Measurements from ENCODE around the gene TRAF3IP1. TPM values are rescaled to one million over a fixed set of nuclear protein-coding genes. Genes with fewer than 3 reads are reported as not detected.

TRAF3IP1 gene
- total and polyA plus RNA-seq, 4 donors, result 4.0 to 9.1 (median 4.6) TPM

DNA sequence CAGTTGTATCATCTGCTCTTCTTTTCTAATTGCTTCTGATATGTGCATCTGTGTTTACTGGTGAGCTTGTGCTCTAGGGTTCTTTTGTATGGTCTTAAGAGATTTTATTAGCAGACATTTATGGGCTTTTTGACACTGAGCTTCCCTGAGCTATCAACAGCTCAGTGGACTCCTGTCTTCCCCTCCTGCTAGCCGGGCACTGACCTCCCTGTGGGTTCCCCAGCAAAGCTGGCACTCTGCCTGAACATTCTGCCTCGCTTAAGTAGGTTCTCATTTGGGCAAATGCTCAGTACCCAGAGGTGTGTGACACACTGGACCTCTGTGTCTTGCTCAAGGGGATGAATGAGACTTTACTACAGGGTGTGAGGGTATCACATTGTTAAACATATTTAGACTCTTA is 15.8 kb downstream of the TRAF3IP1 start:
- no peaks in the 10 kb centered on the region for H3K9me3 ChIP-seq (ENCODE audit: control insufficient read depth in 4 of 4, low read length in 3 of 4)
- TF ChIP-seq, protein P1, sequence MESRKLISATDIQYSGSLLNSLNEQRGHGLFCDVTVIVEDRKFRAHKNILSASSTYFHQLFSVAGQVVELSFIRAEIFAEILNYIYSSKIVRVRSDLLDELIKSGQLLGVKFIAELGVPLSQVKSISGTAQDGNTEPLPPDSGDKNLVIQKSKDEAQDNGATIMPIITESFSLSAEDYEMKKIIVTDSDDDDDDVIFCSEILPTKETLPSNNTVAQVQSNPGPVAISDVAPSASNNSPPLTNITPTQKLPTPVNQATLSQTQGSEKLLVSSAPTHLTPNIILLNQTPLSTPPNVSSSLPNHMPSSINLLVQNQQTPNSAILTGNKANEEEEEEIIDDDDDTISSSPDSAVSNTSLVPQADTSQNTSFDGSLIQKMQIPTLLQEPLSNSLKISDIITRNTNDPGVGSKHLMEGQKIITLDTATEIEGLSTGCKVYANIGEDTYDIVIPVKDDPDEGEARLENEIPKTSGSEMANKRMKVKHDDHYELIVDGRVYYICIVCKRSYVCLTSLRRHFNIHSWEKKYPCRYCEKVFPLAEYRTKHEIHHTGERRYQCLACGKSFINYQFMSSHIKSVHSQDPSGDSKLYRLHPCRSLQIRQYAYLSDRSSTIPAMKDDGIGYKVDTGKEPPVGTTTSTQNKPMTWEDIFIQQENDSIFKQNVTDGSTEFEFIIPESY (IDR thresholded peaks at IDR 0.05), result no peak
- TF ChIP-seq RAD21 (IDR thresholded peaks at IDR 0.05) (peak in 1 of 2 donors; percentile 9), RXRA (IDR thresholded peaks at IDR 0.05) (peak in 1 of 2 donors; percentile 7)
- peaks cover 0 to 17% (median 5%) of the 10 kb centered on the region in 4 donors for H3K4me1 ChIP-seq (ENCODE audit: control insufficient read depth in 4 of 4, insufficient read depth in 4 of 4, low read length in 3 of 4)
- H3K36me3 ChIP-seq (ENCODE audit: control insufficient read depth in 4 of 4, insufficient read depth in 3 of 4, low read depth in 1 of 4, low read length in 3 of 4), result peaks cover 0 to 8% (median 2%) of the 10 kb centered on the region in 4 donors
- DNase-seq (ENCODE audit: low spot score), result no peak
- no peak overlapping the region for H3K9ac ChIP-seq (ENCODE audit: low read depth in 1 of 2, low read length in 2 of 2)
- no peak overlapping the region for H3K4me3 ChIP-seq (ENCODE audit: low read depth in 1 of 3, low read length in 3 of 3)
- no peaks in the 10 kb centered on the region for H3K27me3 ChIP-seq (ENCODE audit: control insufficient read depth in 4 of 4, insufficient read depth in 4 of 4, low read length in 3 of 4)
- 37% methylated on average over 2 of the region's 2 CpGs for WGBS
- no peak overlapping the region for H3K27ac ChIP-seq (ENCODE audit: low read depth in 1 of 2, low read length in 2 of 2)

DNA sequence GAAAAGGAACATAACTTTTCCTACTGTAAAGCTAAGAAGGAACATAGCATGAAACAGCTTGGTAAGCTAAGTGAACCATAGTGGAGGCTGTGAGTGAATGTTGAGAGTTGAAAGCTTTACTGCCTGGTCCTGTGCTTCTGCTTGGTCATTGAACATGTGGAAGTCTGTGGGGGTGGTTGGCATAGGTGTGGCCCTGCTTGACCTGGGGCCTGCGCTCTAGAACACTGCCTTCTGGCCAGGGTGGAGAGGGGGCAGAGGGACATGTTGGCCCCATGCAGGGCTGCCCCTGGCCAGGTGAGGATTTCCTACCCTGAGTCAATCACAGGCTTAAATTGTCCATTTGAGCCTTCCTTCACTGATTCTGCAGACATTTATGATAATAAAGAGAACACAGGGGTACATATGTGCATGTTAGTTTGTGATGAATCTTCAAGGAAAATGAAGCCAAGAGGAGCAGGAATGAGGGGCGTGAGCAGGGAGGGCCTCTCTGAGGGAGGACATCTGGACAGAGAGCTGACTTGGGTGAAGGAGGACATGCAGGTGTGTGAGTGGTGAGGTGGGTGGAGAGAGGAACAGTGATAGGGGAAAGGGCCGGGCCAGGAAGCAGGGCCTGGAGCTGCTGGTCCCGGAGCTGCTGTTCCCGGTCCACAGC is 16.6 kb downstream of the TRAF3IP1 start:
- no peak overlapping the region for H3K4me3 ChIP-seq (ENCODE audit: low read depth in 1 of 3, low read length in 3 of 3)
- H3K36me3 ChIP-seq (ENCODE audit: control insufficient read depth in 4 of 4, insufficient read depth in 3 of 4, low read depth in 1 of 4, low read length in 3 of 4), result peaks cover 0 to 8% (median 2%) of the 10 kb centered on the region in 4 donors
- WGBS, result 92% methylated on average over 5 of the region's 5 CpGs

More for the DNA sequence above, 16.6 kb downstream of the TRAF3IP1 start:
- TF ChIP-seq GABPA (IDR thresholded peaks at IDR 0.05 in 1 of 2, conservative IDR thresholded peaks at IDR 0.05 in 1 of 2) (no peak), RAD21 (IDR thresholded peaks at IDR 0.05) (no peak), EGR1 (IDR thresholded peaks at IDR 0.05; ENCODE audit: low read depth in 2 of 2) (no peak), HNF4A (conservative IDR thresholded peaks at IDR 0.05) (no peak), HNF4G (IDR thresholded peaks at IDR 0.05) (no peak), FOXA2 (IDR thresholded peaks at IDR 0.05) (no peak), TAF1 (conservative IDR thresholded peaks at IDR 0.05) (no peak), JUND (IDR thresholded peaks at IDR 0.05) (no peak), YY1 (IDR thresholded peaks at IDR 0.05) (no peak), FOXA1 (IDR thresholded peaks at IDR 0.05) (no peak), SP1 (IDR thresholded peaks at IDR 0.05) (no peak), RXRA (IDR thresholded peaks at IDR 0.05) (no peak), NR2F2 (IDR thresholded peaks at IDR 0.05) (no peak)
- TF ChIP-seq, protein P1 (IDR thresholded peaks at IDR 0.05), result no peak
- TF ChIP-seq, protein P2, sequence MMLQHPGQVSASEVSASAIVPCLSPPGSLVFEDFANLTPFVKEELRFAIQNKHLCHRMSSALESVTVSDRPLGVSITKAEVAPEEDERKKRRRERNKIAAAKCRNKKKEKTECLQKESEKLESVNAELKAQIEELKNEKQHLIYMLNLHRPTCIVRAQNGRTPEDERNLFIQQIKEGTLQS (IDR thresholded peaks at IDR 0.05), result no peak
- TF ChIP-seq, protein P3, sequence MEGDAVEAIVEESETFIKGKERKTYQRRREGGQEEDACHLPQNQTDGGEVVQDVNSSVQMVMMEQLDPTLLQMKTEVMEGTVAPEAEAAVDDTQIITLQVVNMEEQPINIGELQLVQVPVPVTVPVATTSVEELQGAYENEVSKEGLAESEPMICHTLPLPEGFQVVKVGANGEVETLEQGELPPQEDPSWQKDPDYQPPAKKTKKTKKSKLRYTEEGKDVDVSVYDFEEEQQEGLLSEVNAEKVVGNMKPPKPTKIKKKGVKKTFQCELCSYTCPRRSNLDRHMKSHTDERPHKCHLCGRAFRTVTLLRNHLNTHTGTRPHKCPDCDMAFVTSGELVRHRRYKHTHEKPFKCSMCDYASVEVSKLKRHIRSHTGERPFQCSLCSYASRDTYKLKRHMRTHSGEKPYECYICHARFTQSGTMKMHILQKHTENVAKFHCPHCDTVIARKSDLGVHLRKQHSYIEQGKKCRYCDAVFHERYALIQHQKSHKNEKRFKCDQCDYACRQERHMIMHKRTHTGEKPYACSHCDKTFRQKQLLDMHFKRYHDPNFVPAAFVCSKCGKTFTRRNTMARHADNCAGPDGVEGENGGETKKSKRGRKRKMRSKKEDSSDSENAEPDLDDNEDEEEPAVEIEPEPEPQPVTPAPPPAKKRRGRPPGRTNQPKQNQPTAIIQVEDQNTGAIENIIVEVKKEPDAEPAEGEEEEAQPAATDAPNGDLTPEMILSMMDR (IDR thresholded peaks at IDR 0.05; ENCODE audit: low read depth, low read length, missing input control), result no peak
- TF ChIP-seq, protein P4, sequence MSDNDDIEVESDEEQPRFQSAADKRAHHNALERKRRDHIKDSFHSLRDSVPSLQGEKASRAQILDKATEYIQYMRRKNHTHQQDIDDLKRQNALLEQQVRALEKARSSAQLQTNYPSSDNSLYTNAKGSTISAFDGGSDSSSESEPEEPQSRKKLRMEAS (IDR thresholded peaks at IDR 0.05), result no peak
- TF ChIP-seq, protein P5, sequence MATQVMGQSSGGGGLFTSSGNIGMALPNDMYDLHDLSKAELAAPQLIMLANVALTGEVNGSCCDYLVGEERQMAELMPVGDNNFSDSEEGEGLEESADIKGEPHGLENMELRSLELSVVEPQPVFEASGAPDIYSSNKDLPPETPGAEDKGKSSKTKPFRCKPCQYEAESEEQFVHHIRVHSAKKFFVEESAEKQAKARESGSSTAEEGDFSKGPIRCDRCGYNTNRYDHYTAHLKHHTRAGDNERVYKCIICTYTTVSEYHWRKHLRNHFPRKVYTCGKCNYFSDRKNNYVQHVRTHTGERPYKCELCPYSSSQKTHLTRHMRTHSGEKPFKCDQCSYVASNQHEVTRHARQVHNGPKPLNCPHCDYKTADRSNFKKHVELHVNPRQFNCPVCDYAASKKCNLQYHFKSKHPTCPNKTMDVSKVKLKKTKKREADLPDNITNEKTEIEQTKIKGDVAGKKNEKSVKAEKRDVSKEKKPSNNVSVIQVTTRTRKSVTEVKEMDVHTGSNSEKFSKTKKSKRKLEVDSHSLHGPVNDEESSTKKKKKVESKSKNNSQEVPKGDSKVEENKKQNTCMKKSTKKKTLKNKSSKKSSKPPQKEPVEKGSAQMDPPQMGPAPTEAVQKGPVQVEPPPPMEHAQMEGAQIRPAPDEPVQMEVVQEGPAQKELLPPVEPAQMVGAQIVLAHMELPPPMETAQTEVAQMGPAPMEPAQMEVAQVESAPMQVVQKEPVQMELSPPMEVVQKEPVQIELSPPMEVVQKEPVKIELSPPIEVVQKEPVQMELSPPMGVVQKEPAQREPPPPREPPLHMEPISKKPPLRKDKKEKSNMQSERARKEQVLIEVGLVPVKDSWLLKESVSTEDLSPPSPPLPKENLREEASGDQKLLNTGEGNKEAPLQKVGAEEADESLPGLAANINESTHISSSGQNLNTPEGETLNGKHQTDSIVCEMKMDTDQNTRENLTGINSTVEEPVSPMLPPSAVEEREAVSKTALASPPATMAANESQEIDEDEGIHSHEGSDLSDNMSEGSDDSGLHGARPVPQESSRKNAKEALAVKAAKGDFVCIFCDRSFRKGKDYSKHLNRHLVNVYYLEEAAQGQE (IDR thresholded peaks at IDR 0.05), result no peak
- Histone ChIP-seq H3K9me3 (ENCODE audit: control insufficient read depth in 4 of 4, low read length in 3 of 4) (no peaks in the 10 kb centered on the region), H3K9ac (ENCODE audit: low read depth in 1 of 2, low read length in 2 of 2) (no peak overlapping the region), H3K4me1 (ENCODE audit: control insufficient read depth in 4 of 4, insufficient read depth in 4 of 4, low read length in 3 of 4) (peaks cover 0 to 17% (median 5%) of the 10 kb centered on the region in 4 donors), H3K27ac (ENCODE audit: low read depth in 1 of 2, low read length in 2 of 2) (no peak overlapping the region), H3K27me3 (ENCODE audit: control insufficient read depth in 4 of 4, insufficient read depth in 4 of 4, low read length in 3 of 4) (no peaks in the 10 kb centered on the region)
- no peak for DNase-seq (ENCODE audit: low spot score)

Data from liver (tissue), 9 donors.